ENCODE results near the gene DOCK1.

DNA sequence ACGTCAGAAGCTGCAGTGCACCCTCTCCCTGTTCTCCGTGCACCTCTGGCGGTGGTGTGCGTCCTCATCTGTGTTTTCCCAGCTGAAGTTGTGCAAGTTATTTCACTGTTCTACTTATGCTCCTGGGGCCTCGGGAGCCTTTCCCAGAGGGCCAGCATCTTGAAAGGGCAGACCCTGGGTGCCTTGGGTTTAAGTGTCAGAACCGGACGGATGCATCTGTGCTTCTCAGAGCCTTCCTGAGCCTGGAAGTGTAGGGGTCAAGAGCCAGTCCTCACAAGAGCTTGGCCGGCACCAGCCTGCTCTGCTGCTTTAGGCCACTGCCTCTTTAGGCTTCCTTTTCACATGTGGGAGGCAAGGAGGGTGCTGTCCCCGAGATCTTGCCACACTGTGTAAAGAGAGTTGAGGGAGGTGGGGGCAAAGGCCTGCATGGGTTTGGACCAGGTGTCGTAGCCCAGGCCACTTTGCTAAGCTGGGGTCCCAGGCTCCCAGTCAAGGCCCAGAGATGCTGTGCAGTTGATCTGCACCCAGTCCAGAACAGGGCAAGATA, 515.0 kb downstream of the DOCK1 start:
- TF ChIP-seq, protein P1, sequence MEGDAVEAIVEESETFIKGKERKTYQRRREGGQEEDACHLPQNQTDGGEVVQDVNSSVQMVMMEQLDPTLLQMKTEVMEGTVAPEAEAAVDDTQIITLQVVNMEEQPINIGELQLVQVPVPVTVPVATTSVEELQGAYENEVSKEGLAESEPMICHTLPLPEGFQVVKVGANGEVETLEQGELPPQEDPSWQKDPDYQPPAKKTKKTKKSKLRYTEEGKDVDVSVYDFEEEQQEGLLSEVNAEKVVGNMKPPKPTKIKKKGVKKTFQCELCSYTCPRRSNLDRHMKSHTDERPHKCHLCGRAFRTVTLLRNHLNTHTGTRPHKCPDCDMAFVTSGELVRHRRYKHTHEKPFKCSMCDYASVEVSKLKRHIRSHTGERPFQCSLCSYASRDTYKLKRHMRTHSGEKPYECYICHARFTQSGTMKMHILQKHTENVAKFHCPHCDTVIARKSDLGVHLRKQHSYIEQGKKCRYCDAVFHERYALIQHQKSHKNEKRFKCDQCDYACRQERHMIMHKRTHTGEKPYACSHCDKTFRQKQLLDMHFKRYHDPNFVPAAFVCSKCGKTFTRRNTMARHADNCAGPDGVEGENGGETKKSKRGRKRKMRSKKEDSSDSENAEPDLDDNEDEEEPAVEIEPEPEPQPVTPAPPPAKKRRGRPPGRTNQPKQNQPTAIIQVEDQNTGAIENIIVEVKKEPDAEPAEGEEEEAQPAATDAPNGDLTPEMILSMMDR (IDR thresholded peaks at IDR 0.05), result no peak
- TF ChIP-seq ZFX (IDR thresholded peaks at IDR 0.05; ENCODE audit: borderline replicate concordance), result no peak

All from 22Rv1 (cell line).